B cell (primary cell): Measurements from ENCODE around the gene CHMP1A. TPM values are rescaled to one million over a fixed set of nuclear protein-coding genes. Genes with fewer than 3 reads are reported as not detected.

ENCODE experiments used
- ATAC-seq: fragments of 200-7000 bp; cut with Tn5 transposase; one replicate; pipeline ENCODE4 v1.10.0; 2021; ENCODE audit warnings: low read depth, mild to moderate bottlenecking, moderate number of reproducible peaks, moderate library complexity
- CTCF ChIA-PET: fragments of 350-600 bp; sonication (Branson Sonifier 250); formaldehyde crosslinking; loops from one replicate; lab custom pipeline; 2021; ENCODE audit warnings: antibody characterized with exemption, inconsistent platforms; lab: Charles Lee
- POLR2A ChIA-PET: fragments of 350-600 bp; sonication (Branson Sonifier 250); formaldehyde crosslinking; loops from one replicate; lab custom pipeline; 2021; ENCODE audit warnings: antibody characterized with exemption; lab: Charles Lee
- DNase-seq: peaks from one replicate; pipeline ENCODE4 v3.0.0; 2013
- H2AFZ ChIP-seq: 2 replicates; pipeline ENCODE4 v1.6.1; 2012; ENCODE audit warnings: mild to moderate bottlenecking, low read depth, low read length; ENCODE audit not compliant: insufficient read depth, poor library complexity, severe bottlenecking
- H3K27ac ChIP-seq, 2 donors: 1 replicate in 1 of 2; 2 replicates in 1 of 2; pipeline ENCODE4 v1.5.1; 2012 to 2013; ENCODE audit warnings: low read length in 2 of 2, mild to moderate bottlenecking in 2 of 2, moderate library complexity in 1 of 2
- H3K27me3 ChIP-seq, 4 experiments: fragments of 200-600 bp in 1 of 4; sonication (generic) in 1 of 4; replicated peaks in 1 of 4; 1 replicate in 2 of 4; 2 replicates in 2 of 4; pipeline versions ENCODE4 v1.6.1 to v1.7.0; 2013 to 2016; ENCODE audit warnings: low read length in 3 of 4, mild to moderate bottlenecking in 2 of 4, mixed read lengths in 1 of 4, moderate library complexity in 1 of 4; ENCODE audit not compliant: insufficient read depth in 4 of 4, control insufficient read depth in 3 of 4; ENCODE audit errors: control extremely low read depth in 1 of 4
- H3K36me3 ChIP-seq, 2 experiments: replicated peaks in 1 of 2; 1 replicate in 1 of 2; 2 replicates in 1 of 2; pipeline versions ENCODE4 v1.6.1 to v1.7.1; 2013; ENCODE audit warnings: low read length in 1 of 2; ENCODE audit not compliant: insufficient read depth in 2 of 2, control insufficient read depth in 1 of 2; ENCODE audit errors: control extremely low read depth in 1 of 2, extremely low read depth in 1 of 2
- H3K4me1 ChIP-seq, 2 donors: fragments of 200-600 bp in 1 of 2; sonication (generic) in 1 of 2; 1 replicate in 1 of 2; 2 replicates in 1 of 2; pipeline versions ENCODE4 v1.5.1 to v1.6.1; 2013 to 2017; ENCODE audit warnings: low read length in 2 of 2; ENCODE audit not compliant: control insufficient read depth in 2 of 2, insufficient read depth in 2 of 2
- H3K4me2 ChIP-seq: replicated peaks from 2 replicates; pipeline ENCODE3; 2012; ENCODE audit warnings: mild to moderate bottlenecking, low read depth, low read length; ENCODE audit not compliant: poor library complexity, severe bottlenecking
- H3K4me3 ChIP-seq, 5 experiments: fragments of 200-600 bp in 1 of 5; sonication (generic) in 1 of 5; 1 replicate in 3 of 5; 2 replicates in 2 of 5; pipeline versions ENCODE4 v1.5.1 to v1.7.0; 2011 to 2016; ENCODE audit warnings: low read length in 4 of 5, mild to moderate bottlenecking in 4 of 5, low read depth in 2 of 5, control low read depth in 1 of 5, moderate library complexity in 1 of 5; ENCODE audit not compliant: insufficient read depth in 1 of 5; ENCODE audit errors: control extremely low read depth in 1 of 5, extremely low read depth in 1 of 5
- H3K79me2 ChIP-seq: fragments of 200-600 bp; sonication (generic); one replicate; pipeline ENCODE4 v1.6.0; 2016; ENCODE audit warnings: low read length; ENCODE audit not compliant: control insufficient read depth, insufficient read depth
- H3K9ac ChIP-seq: fragments of 200-600 bp; sonication (generic); 2 replicates; pipeline ENCODE4 v1.6.1; 2017; ENCODE audit warnings: mild to moderate bottlenecking, low read length, moderate library complexity
- H3K9me3 ChIP-seq, 3 donors: one replicate each; pipeline versions ENCODE4 v1.6.1 to v1.7.1; 2013; ENCODE audit warnings: low read length in 2 of 3; ENCODE audit not compliant: control insufficient read depth in 2 of 3, insufficient read depth in 1 of 3; ENCODE audit errors: control extremely low read depth in 1 of 3
- H4K20me1 ChIP-seq: 2 replicates; pipeline ENCODE4 v1.6.0; 2012; ENCODE audit warnings: mild to moderate bottlenecking, low read length; ENCODE audit not compliant: insufficient read depth, control insufficient read depth, poor library complexity, severe bottlenecking
- H3K27ac Mint-ChIP-seq: one replicate; pipeline ENCODE4 v1.8.0; 2021; ENCODE audit warnings: mixed read lengths
- H3K27me3 Mint-ChIP-seq: one replicate; pipeline ENCODE4 v1.8.0; 2021; ENCODE audit warnings: mixed read lengths
- H3K4me1 Mint-ChIP-seq: one replicate; pipeline ENCODE4 v1.8.0; 2021; ENCODE audit warnings: mixed read lengths
- H3K4me3 Mint-ChIP-seq: one replicate; pipeline ENCODE4 v1.8.0; 2021; ENCODE audit warnings: mixed read lengths
- H3K9me3 Mint-ChIP-seq: one replicate; pipeline ENCODE4 v1.8.0; 2022; ENCODE audit warnings: mixed read lengths; ENCODE audit not compliant: insufficient read depth
- CTCF ChIP-seq: fragments of 200-600 bp; IDR thresholded peaks from one replicate; pipeline ENCODE4 v1.8.0; 2022; ENCODE audit warnings: antibody characterized with exemption, mild to moderate bottlenecking
- EZH2 ChIP-seq: IDR thresholded peaks from 2 replicates; pipeline ENCODE4 v1.6.1; 2012; ENCODE audit warnings: borderline replicate concordance, low read depth, mild to moderate bottlenecking, moderate library complexity, low read length; ENCODE audit not compliant: insufficient read depth, poor library complexity, severe bottlenecking
- WGBS: methylation state at CpG from one replicate; pipeline ENCODE4 v1.1.5; 2013; ENCODE audit warnings: missing lambda C conversion rate; ENCODE audit not compliant: insufficient coverage; 5-methylcytosine and 5-hydroxymethylcytosine counted together
- intact Hi-C: fragments of 100-400 bp; cut with micrococcal nuclease; formaldehyde crosslinking; loops from one replicate; pipeline ENCODE4 v1.10.0; 2022
- polyA plus RNA-seq: library from polyadenylated mRNA; depleted of rRNA; stranded (reverse); fragments of >200 nt; gene quantifications from 2 replicates; pipeline ENCODE4 v1.2.3, GENCODE V29; 2012
- total RNA-seq, 2 donors: library from RNA; stranded (reverse); fragments of 120-200 nt in 1 of 2; gene quantifications; 1 replicate in 1 of 2; 2 replicates in 1 of 2; pipeline versions ENCODE4 v1.2.3 to v1.2.4, GENCODE V29; 2013 to 2022

CHMP1A gene
- total and polyA plus RNA-seq, 2 donors (not counting 1 experiment from before 2014, with no cell fraction given), result 80.4 to 88.1 TPM

DNA sequence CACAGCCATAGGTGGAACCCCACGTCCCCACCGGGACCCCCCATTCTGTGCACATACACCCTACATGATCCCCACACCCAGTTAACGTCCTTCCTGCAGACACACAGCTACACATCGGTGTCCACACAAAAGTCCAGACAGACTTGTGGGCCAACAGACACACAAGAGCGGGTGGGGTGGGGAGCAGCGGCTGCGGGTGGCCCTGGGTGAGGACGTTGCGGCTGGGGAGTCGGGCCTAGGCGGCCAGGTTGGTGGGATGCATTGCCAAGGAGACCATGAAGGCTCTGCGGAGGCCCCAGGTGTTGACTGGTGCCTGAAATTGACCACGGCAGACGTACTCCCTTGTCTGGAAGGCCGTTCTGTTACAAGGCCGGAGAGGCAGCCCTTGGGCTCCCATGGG lies 52.7 kb downstream of the CHMP1A start:
- no peaks in the 10 kb centered on the region for H4K20me1 ChIP-seq
- H3K4me2 ChIP-seq, result no peak overlapping the region
- H2AFZ ChIP-seq, result no peak overlapping the region
- H3K4me3 ChIP-seq, result no peak overlapping the region
- peaks cover 4% of the 10 kb centered on the region for H3K27me3 Mint-ChIP-seq
- WGBS, result 89% methylated on average over 16 of the region's 16 CpGs
- no peak overlapping the region for H3K27ac Mint-ChIP-seq
- H3K27ac ChIP-seq, result no peak overlapping the region
- TF ChIP-seq EZH2, result no peak
- no peak for TF ChIP-seq CTCF
- H3K79me2 ChIP-seq, result no peaks in the 10 kb centered on the region
- ChIA-PET POLR2A (no interaction called here), CTCF (no interaction called here)
- H3K9me3 ChIP-seq, result no peaks in the 10 kb centered on the region
- ATAC-seq (no peak), DNase-seq (no peak)
- H3K27me3 ChIP-seq, result peaks cover 0 to 14% (median 0%) of the 10 kb centered on the region in 4 experiments
- H3K9me3 Mint-ChIP-seq, result no peaks in the 10 kb centered on the region
- peaks cover 7 to 10% of the 10 kb centered on the region in 2 donors for H3K4me1 ChIP-seq
- H3K36me3 ChIP-seq, result no peaks in the 10 kb centered on the region
- H3K9ac ChIP-seq, result no peak overlapping the region
- H3K4me1 Mint-ChIP-seq, result peaks cover 7% of the 10 kb centered on the region
- H3K4me3 Mint-ChIP-seq, result no peak overlapping the region
- intact Hi-C loops, result no loop called here

DNA sequence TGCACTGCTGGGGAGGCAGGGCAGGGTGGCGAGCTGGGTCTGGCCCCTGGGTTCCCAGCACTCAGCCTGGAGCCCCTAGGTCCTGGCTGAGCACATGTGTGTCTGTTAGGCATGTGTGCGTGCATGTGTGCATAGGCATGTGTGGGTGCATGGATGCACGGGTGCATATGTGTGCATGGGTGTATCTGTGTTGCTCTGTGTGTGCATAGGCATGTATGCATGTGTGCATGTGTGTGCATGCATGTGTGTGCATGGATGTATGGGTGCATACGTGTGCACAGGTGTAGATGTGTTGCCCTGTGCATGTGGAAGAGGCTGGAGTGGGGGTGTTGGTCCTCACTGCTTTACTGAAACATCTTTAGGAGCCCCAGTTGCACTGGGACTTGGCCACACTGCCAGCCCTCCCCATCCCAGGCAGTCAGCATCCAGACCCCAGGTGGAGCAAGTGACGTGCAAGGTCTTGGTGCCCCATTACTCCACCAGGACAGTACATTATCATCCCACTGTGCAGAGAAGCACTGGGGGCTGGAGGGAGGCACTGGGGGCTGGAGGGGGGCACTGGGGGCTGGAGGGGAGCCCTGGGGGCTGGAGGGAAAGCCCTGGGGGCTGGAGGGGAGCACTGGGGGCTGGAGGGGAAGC lies 54.4 kb downstream of the CHMP1A start:
- peaks cover 0 to 14% (median 0%) of the 10 kb centered on the region in 4 experiments for H3K27me3 ChIP-seq
- intact Hi-C loops, result no loop called here
- no peaks in the 10 kb centered on the region for H3K36me3 ChIP-seq
- H3K9me3 ChIP-seq, result no peaks in the 10 kb centered on the region
- WGBS, result 54% methylated on average over 4 of the region's 5 CpGs
- no peak overlapping the region for H3K4me3 ChIP-seq
- H3K4me2 ChIP-seq, result peak overlapping the region; percentile 57
- ChIA-PET CTCF (interaction anchor here (0.5 to 1.1 kb wide), 2 partner anchors 38 to 207 kb away, joined by 3 to 6 read pairs; no protein-coding TSS in a partner anchor), POLR2A (no interaction called here)
- ATAC-seq (no peak), DNase-seq (no peak)
- Mint-ChIP-seq H3K9me3 (no peaks in the 10 kb centered on the region), H3K27ac (no peak overlapping the region), H3K4me1 (peaks cover 7% of the 10 kb centered on the region), H3K27me3 (peaks cover 4% of the 10 kb centered on the region), H3K4me3 (no peak overlapping the region)
- H3K27ac ChIP-seq, result no peak overlapping the region
- peaks cover 7 to 10% of the 10 kb centered on the region in 2 donors for H3K4me1 ChIP-seq
- H3K79me2 ChIP-seq, result no peaks in the 10 kb centered on the region
- no peaks in the 10 kb centered on the region for H4K20me1 ChIP-seq
- TF ChIP-seq EZH2 (no peak), CTCF (no peak)
- H2AFZ ChIP-seq, result peak overlapping the region; percentile 49
- H3K9ac ChIP-seq, result no peak overlapping the region
